Smooth muscle cell of the umbilical artery (primary cell): ENCODE measurements around the gene GABRB1. TPM values are rescaled to one million over a fixed set of nuclear protein-coding genes. Genes with fewer than 3 reads are reported as not detected.

Experiments
- total RNA-seq: library from RNA; depleted of rRNA; stranded (reverse); fragments of >200 nt; gene quantifications from 2 replicates; pipeline ENCODE4 v1.2.3, GENCODE V29; 2014

GABRB1 gene
- total RNA-seq = 0.51 TPM in 1 of 2 replicates, not detected in the other

GRCh38 chr4:47031011-47031678 is at the start of gene GABRB1:
TSS of gene GABRB1 (plus strand) at chr4:47031567.

GRCh38 chr4:46993075-46994006 is 38.0 kb upstream of the GABRB1 start, which contains the start of gene GABRA4:
TSS of gene GABRA4 (minus strand) at chr4:46993581. CDS start at chr4:46993424, 157 bp downstream.

GRCh38 chr4:47463235-47463956 is 432.0 kb downstream of the GABRB1 start, which contains the start of gene COMMD8:
TSS of gene COMMD8 (minus strand) at chr4:47463702. CDS start at chr4:47463651, 51 bp downstream.

Other genes with a start within 250 kb of the GABRB1 start
- gene COX7B2, start 122.3 kb upstream of the GABRB1 start, total RNA-seq = not detected in 2 replicates
- gene GABRA4, start 38.0 kb upstream of the GABRB1 start, total RNA-seq = not detected in 2 replicates